ENCODE data around the gene STX8.
"Not testable (repeated sequence)": the region's sequence is repeated elsewhere in the genome, so short reads cannot be mapped to it uniquely, and the experiment has no call there.

The STX8 gene

GRCh38 chr17:9571201-9571600 lies 4.4 kb downstream of the STX8 start:
- no peaks in the 10 kb centered on the region for H3K36me3 ChIP-seq (ENCODE audit: insufficient read depth, low read length)
- H3K9me3 ChIP-seq (ENCODE audit: control insufficient read depth, insufficient read depth, low read length), result no peaks in the 10 kb centered on the region
- no peaks in the 10 kb centered on the region for H3K4me1 ChIP-seq (ENCODE audit: insufficient read depth, low read length)
- H3K9ac ChIP-seq (ENCODE audit: low read depth, low read length), result no peak overlapping the region

GRCh38 chr17:9568957-9569588 lies 6.5 kb downstream of the STX8 start:
- Histone ChIP-seq H3K9me3 (ENCODE audit: control insufficient read depth, insufficient read depth, low read length) (no peaks in the 10 kb centered on the region), H3K4me1 (ENCODE audit: insufficient read depth, low read length) (no peaks in the 10 kb centered on the region), H3K9ac (ENCODE audit: low read depth, low read length) (no peak overlapping the region), H3K36me3 (ENCODE audit: insufficient read depth, low read length) (no peaks in the 10 kb centered on the region)

- H3K36me3 ChIP-seq (ENCODE audit: insufficient read depth, low read length), result no peaks in the 10 kb centered on the region
- H3K9ac ChIP-seq (ENCODE audit: low read depth, low read length), result no peak overlapping the region
- H3K9me3 ChIP-seq (ENCODE audit: control insufficient read depth, insufficient read depth, low read length), result no peaks in the 10 kb centered on the region
- H3K4me1 ChIP-seq (ENCODE audit: insufficient read depth, low read length), result no peaks in the 10 kb centered on the region
Measured at GRCh38 chr17:9568004-9568403, 7.6 kb downstream of the STX8 start.

GRCh38 chr17:9566739-9567138 lies 8.9 kb downstream of the STX8 start:
- H3K36me3 ChIP-seq (ENCODE audit: insufficient read depth, low read length); H3K9ac ChIP-seq (ENCODE audit: low read depth, low read length); H3K9me3 ChIP-seq (ENCODE audit: control insufficient read depth, insufficient read depth, low read length); H3K4me1 ChIP-seq (ENCODE audit: insufficient read depth, low read length): not testable (repeated sequence)

GRCh38 chr17:9566067-9566466 lies 9.6 kb downstream of the STX8 start:
- no peak overlapping the region for H3K9ac ChIP-seq (ENCODE audit: low read depth, low read length)
- no peaks in the 10 kb centered on the region for H3K36me3 ChIP-seq (ENCODE audit: insufficient read depth, low read length)
- H3K9me3 ChIP-seq (ENCODE audit: control insufficient read depth, insufficient read depth, low read length), result no peaks in the 10 kb centered on the region
- no peaks in the 10 kb centered on the region for H3K4me1 ChIP-seq (ENCODE audit: insufficient read depth, low read length)

GRCh38 chr17:9564104-9564503 lies 11.5 kb downstream of the STX8 start:
- Histone ChIP-seq H3K4me1 (ENCODE audit: insufficient read depth, low read length) (no peaks in the 10 kb centered on the region), H3K9ac (ENCODE audit: low read depth, low read length) (no peak overlapping the region)

GRCh38 chr17:9557857-9558256 lies 17.8 kb downstream of the STX8 start:
- no peaks in the 10 kb centered on the region for H3K9me3 ChIP-seq (ENCODE audit: control insufficient read depth, insufficient read depth, low read length)
- H3K9ac ChIP-seq (ENCODE audit: low read depth, low read length), result no peak overlapping the region
- H3K36me3 ChIP-seq (ENCODE audit: insufficient read depth, low read length), result no peaks in the 10 kb centered on the region
- H3K4me1 ChIP-seq (ENCODE audit: insufficient read depth, low read length), result no peaks in the 10 kb centered on the region

More at GRCh38 chr17:9564104-9564503, 11.5 kb downstream of the STX8 start:
- Histone ChIP-seq H3K9me3 (ENCODE audit: control insufficient read depth, insufficient read depth, low read length) (no peaks in the 10 kb centered on the region), H3K36me3 (ENCODE audit: insufficient read depth, low read length) (no peaks in the 10 kb centered on the region)

GRCh38 chr17:9557161-9557755 lies 18.4 kb downstream of the STX8 start:
- no peaks in the 10 kb centered on the region for H3K4me1 ChIP-seq (ENCODE audit: insufficient read depth, low read length)

GRCh38 chr17:9554715-9555114 lies 20.9 kb downstream of the STX8 start:
- H3K9ac ChIP-seq (ENCODE audit: low read depth, low read length); H3K9me3 ChIP-seq (ENCODE audit: control insufficient read depth, insufficient read depth, low read length); H3K4me1 ChIP-seq (ENCODE audit: insufficient read depth, low read length); H3K36me3 ChIP-seq (ENCODE audit: insufficient read depth, low read length): not testable (repeated sequence)

More at GRCh38 chr17:9557161-9557755, 18.4 kb downstream of the STX8 start:
- Histone ChIP-seq H3K9ac (ENCODE audit: low read depth, low read length) (no peak overlapping the region), H3K9me3 (ENCODE audit: control insufficient read depth, insufficient read depth, low read length) (no peaks in the 10 kb centered on the region), H3K36me3 (ENCODE audit: insufficient read depth, low read length) (no peaks in the 10 kb centered on the region)

- Histone ChIP-seq H3K9me3 (ENCODE audit: control insufficient read depth, insufficient read depth, low read length) (no peaks in the 10 kb centered on the region), H3K9ac (ENCODE audit: low read depth, low read length) (no peak overlapping the region), H3K4me1 (ENCODE audit: insufficient read depth, low read length) (no peaks in the 10 kb centered on the region), H3K36me3 (ENCODE audit: insufficient read depth, low read length) (no peaks in the 10 kb centered on the region)
Measured at GRCh38 chr17:9553596-9553995, 22.0 kb downstream of the STX8 start.

- H3K4me1 ChIP-seq (ENCODE audit: insufficient read depth, low read length), result no peaks in the 10 kb centered on the region
- H3K36me3 ChIP-seq (ENCODE audit: insufficient read depth, low read length), result no peaks in the 10 kb centered on the region
- H3K9ac ChIP-seq (ENCODE audit: low read depth, low read length), result no peak overlapping the region
- H3K9me3 ChIP-seq (ENCODE audit: control insufficient read depth, insufficient read depth, low read length), result no peaks in the 10 kb centered on the region
Measured at GRCh38 chr17:9553181-9553580, 22.4 kb downstream of the STX8 start.

- Histone ChIP-seq H3K4me1 (ENCODE audit: insufficient read depth, low read length) (no peaks in the 10 kb centered on the region), H3K9ac (ENCODE audit: low read depth, low read length) (no peak overlapping the region), H3K9me3 (ENCODE audit: control insufficient read depth, insufficient read depth, low read length) (no peaks in the 10 kb centered on the region), H3K36me3 (ENCODE audit: insufficient read depth, low read length) (no peaks in the 10 kb centered on the region)
Measured at GRCh38 chr17:9549215-9549614, 26.4 kb downstream of the STX8 start.

GRCh38 chr17:9544221-9544620 lies 31.4 kb downstream of the STX8 start:
- Histone ChIP-seq H3K4me1 (ENCODE audit: insufficient read depth, low read length) (no peaks in the 10 kb centered on the region), H3K9ac (ENCODE audit: low read depth, low read length) (no peak overlapping the region), H3K9me3 (ENCODE audit: control insufficient read depth, insufficient read depth, low read length) (no peaks in the 10 kb centered on the region), H3K36me3 (ENCODE audit: insufficient read depth, low read length) (no peaks in the 10 kb centered on the region)

- no peak overlapping the region for H3K9ac ChIP-seq (ENCODE audit: low read depth, low read length)
- H3K9me3 ChIP-seq (ENCODE audit: control insufficient read depth, insufficient read depth, low read length), result no peaks in the 10 kb centered on the region
- no peaks in the 10 kb centered on the region for H3K4me1 ChIP-seq (ENCODE audit: insufficient read depth, low read length)
- no peaks in the 10 kb centered on the region for H3K36me3 ChIP-seq (ENCODE audit: insufficient read depth, low read length)
Measured at GRCh38 chr17:9541718-9542117, 33.9 kb downstream of the STX8 start.

- H3K9me3 ChIP-seq (ENCODE audit: control insufficient read depth, insufficient read depth, low read length), result no peaks in the 10 kb centered on the region
- 0 out of 2 replicates have a peak, but pooled peaks cover 7% of the 10 kb centered on the region for H3K4me1 ChIP-seq (ENCODE audit: insufficient read depth, low read length)
- H3K9ac ChIP-seq (ENCODE audit: low read depth, low read length), result no peak overlapping the region
- H3K36me3 ChIP-seq (ENCODE audit: insufficient read depth, low read length), result no peaks in the 10 kb centered on the region
Measured at GRCh38 chr17:9538626-9539025, 37.0 kb downstream of the STX8 start.

Data from ES-I3 (cell line).